ENCODE data around the gene CLMP.

CLMP gene

GRCh38 chr11:123052901-123053721 is 141.9 kb downstream of the CLMP start:
- no peak for DNase-seq

DNA sequence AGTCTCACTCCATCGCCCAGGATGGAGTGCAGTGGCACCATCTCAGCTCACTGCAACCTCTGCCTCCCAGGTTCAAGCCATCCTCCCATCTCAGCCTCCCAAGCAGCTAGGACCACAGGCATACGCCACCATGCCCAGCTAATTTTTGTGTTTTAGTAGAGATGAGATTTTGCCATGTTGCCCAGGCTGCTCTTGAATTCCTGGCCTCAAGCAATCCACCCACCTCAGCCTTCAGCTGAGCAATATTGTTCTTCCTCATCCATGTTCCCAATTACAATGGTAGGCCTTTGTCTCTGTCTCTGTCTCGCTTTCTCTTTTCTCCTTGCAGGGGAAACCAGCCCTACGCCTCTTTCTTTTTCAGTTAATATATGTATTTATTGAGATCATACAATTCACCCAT is 143.4 kb downstream of the CLMP start:
- DNase-seq = no peak

DNA sequence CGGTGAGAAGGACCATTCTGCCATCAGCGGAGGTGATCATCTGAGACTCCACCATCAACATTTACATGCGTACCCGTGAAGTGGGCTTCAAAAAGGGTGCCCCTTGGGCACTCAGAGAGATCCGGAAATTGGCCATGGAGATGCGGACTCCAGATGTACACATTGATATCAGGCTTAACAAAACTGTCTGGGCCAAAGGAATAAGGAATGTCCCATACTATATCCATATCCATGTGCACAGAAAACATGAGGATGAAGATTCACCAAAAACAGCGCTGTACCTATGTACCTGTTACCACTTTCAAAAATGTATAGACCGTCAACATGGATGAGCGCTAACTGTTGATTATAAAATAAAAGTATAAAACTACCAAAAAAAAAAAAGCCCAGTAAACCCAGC is 143.9 kb downstream of the CLMP start:
- no peak for DNase-seq

DNA sequence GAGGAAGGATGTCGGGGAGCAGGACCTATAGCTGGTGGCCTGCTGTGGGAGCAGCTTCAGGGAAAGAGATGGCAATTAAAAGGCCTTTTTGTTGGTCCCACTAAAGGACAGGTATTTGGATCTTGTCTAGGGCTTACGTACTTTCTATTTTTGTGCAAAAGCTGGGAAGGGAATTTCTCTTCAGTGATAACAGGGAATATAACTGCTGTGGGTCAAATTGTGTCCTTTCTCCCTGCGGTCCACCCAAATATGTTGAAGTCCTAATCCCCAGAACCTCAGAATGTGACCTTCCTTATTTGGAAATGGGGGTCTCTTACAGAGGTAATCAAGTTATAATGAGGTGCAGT is 147.1 kb downstream of the CLMP start:
- no peak for DNase-seq

- no peak for DNase-seq
These were observed 147.6 kb downstream of the CLMP start for GRCh38 chr11:123047266-123047946.

DNA sequence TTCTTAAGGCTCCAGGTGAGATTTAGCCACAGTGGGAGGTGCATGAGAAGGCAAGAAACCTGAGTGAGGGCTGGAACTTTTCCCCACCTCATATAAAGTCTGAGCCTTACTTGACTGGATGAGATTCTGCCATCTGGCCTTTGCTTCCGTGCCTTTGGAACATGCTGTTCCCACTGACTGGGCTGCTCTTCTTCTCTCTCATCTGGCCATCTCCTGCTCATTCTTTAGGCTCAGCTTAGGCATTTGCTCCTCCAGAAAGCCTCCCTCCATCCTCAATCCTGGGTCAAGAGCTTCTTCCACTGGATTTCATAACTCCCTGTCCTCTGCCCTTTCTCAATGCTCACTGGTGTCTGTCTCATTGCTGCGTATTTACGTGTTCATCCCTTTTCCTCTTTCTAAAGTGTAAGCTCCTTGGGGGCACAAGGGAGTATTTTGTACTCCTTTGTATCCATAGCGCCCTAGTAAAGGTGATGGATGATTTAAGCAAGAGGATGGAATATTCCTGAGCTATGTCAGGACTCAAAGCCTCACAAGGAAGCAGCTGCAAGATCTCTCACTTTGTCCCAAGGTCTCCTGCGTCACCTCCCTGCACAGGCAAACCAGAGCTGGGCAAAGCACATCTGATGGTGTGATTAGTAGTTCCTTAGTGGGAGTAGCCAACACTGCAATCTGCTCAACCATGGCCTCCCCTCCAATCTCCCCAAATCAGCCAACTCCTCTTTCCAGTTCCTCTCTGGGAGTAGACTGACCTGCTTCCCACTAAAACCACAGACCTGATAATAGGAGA is 148.4 kb downstream of the CLMP start:
- no peak for DNase-seq

- DNase-seq = no peak
These were observed 149.9 kb downstream of the CLMP start for GRCh38 chr11:123045101-123045500.

GRCh38 chr11:123041185-123041584 is 153.9 kb downstream of the CLMP start:
- no peak for DNase-seq

DNA sequence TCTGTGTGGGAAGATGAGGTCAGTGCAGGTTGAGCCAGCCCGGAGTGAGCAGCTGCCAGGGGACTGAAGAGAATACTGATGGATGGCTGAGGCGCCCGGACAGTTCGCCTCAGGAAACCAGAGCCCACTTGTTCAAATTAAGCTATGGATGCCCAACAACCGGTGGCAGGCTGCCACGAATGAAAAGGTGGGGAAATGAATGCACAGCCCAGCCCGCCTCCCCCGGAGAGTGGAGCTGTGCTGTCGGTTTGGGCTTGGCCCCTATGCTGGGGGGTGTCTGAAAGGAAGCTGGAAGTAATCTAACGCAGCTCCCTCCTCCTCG is 155.0 kb downstream of the CLMP start:
- no peak for DNase-seq

DNA sequence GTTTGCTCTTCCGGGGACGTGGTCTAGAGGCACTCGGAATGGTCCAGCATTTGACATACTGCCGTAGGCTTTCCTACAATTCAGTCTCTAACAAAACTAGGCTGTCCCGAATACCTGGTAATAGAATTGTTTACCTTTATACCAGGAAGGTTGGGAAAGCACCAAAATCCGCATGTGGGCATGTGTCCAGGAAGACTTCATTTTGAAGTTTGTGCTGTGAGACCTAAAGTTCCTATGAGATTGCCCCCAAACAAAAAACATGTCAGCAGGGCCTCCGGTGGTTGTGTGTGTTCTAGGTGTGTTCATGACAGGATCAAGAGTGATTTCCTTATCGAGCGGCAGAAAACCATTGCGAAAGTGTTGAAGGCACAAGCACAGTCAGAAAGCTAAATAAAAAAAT is 159.2 kb downstream of the CLMP start:
- no peak for DNase-seq

DNA sequence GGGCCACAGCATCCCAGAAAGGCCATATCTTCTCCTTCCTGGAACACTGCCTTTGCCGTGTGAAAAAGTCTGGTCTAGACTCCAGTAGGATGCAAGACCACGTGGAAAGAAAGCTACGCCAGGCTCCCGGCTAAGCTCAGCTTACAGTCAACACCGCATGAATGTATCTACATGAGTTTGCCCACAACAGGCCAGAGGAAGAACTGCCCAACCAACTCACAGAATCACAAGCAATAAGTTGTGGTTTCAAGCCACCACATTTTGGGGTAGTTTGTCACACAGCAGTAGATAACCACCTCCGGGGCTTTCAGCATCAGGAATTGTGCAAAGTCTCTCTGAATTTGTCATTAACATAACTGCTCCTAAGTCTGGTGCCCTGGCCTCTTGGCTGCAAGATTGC is 160.5 kb downstream of the CLMP start:
- DNase-seq = no peak

DNA sequence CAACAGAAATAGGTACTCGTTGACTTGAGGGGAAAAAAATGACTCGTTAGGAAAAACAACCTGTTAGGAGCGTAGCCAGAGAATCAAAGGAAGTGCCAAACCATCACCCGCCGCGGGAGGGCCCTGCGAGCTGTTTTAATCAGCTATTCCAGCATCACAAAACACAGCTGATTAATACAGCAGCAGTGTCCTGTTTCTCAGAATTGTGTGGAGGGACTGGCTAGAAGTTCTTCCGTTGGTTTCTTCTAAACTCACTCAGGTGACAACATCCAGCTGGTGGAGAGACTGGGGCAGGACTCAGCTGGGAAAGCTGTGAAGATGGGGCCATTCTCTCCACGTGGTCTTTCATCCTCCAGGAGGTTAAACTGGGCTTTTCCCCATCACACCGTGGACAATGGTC is 161.2 kb downstream of the CLMP start:
- no peak for DNase-seq

- no peak for DNase-seq
These were observed 164.5 kb downstream of the CLMP start for GRCh38 chr11:123030517-123030916.

DNA sequence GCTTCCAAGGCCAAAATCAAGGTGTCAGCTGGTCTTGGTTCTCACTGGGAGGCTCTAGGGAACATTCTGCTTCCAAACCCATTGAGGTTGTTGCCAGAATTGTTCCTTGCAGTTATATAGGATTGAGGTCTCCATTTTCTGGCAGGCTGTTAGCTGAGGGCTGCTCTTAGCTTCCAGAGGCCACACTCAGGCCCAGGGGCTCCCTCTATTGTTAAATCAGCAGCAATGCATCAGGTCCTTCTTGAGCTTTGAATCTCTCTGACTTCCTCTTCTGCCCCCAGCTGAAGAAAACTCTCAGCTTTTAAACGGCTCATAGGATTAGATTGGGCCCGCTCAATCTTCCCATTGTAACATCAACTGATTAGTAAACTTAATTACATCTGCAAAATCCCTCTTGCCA is 174.1 kb downstream of the CLMP start:
- DNase-seq = peak; percentile 16
